SK-N-SH (cell line): ENCODE results near the gene GPRC5C. TPM values are rescaled to one million over a fixed set of nuclear protein-coding genes. Genes with fewer than 3 reads are reported as not detected.

ENCODE experiments used
- CTCF ChIA-PET: fragments of 300-600, 350-600 bp; formaldehyde crosslinking; extraction: SDS; loops from one replicate; lab custom pipeline; 2021; lab: Yijun Ruan, JAX
- POLR2A ChIA-PET: fragments of 350-600 bp; sonication (Branson Sonifier 250); formaldehyde crosslinking; extraction: SDS; loops from one replicate; lab custom pipeline; 2020; ENCODE audit warnings: antibody characterized with exemption, inconsistent platforms; lab: Yijun Ruan, JAX
- DNase-seq: peaks from one replicate; pipeline ENCODE4 v3.0.0; 2012
- H2AFZ ChIP-seq: fragments of 200-600 bp; sonication (generic); 2 replicates; pipeline ENCODE4 v1.8.1; 2016; ENCODE audit warnings: antibody characterized with exemption, mild to moderate bottlenecking, low read depth
- H3F3A ChIP-seq: fragments of 200-600 bp; sonication (generic); replicated peaks from 2 replicates; pipeline ENCODE3; 2016; ENCODE audit warnings: antibody characterized with exemption, mild to moderate bottlenecking; ENCODE audit not compliant: insufficient read depth
- H3K27ac ChIP-seq, 2 experiments: fragments of 200-500 bp in 1 of 2; fragments of 200-600 bp in 1 of 2; sonication (Bioruptor generic) in 1 of 2; sonication (generic), shearing (Covaris generic) in 1 of 2; 2 replicates each; pipeline versions ENCODE4 v1.5.1 to v1.6.1; 2014 to 2016; ENCODE audit warnings: low read depth in 2 of 2, inconsistent platforms in 1 of 2, low read length in 1 of 2, mild to moderate bottlenecking in 1 of 2, mixed read lengths in 1 of 2
- H3K27me3 ChIP-seq: fragments of 200-600 bp; sonication (generic), shearing (Covaris generic); 2 replicates; pipeline ENCODE4 v1.6.1; 2016; ENCODE audit warnings: mixed run types; ENCODE audit not compliant: insufficient read depth
- H3K36me3 ChIP-seq, 2 experiments: fragments of 200-500 bp in 1 of 2; fragments of 200-600 bp in 1 of 2; sonication (Bioruptor generic) in 1 of 2; sonication (generic) in 1 of 2; replicated peaks in 1 of 2; 2 replicates each; pipeline versions ENCODE3 to v1.5.1; 2014 to 2016; ENCODE audit warnings: low read length in 1 of 2, mild to moderate bottlenecking in 1 of 2; ENCODE audit not compliant: insufficient read depth in 2 of 2, control insufficient read depth in 1 of 2
- H3K4me1 ChIP-seq, 2 experiments: fragments of 200-500 bp in 1 of 2; fragments of 200-600 bp in 1 of 2; sonication (Bioruptor generic) in 1 of 2; sonication (generic), shearing (Covaris generic) in 1 of 2; 2 replicates each; pipeline versions ENCODE4 v1.5.1 to v1.6.1; 2014 to 2016; ENCODE audit warnings: low read depth in 1 of 2, low read length in 1 of 2, mixed run types in 1 of 2; ENCODE audit not compliant: insufficient read depth in 2 of 2, control insufficient read depth in 1 of 2
- H3K4me2 ChIP-seq: fragments of 200-600 bp; sonication (generic), shearing (Covaris generic); 2 replicates; pipeline ENCODE4 v1.6.1; 2017; ENCODE audit warnings: mixed run types
- H3K4me3 ChIP-seq, 2 experiments: fragments of 200-500 bp in 1 of 2; fragments of 200-600 bp in 1 of 2; sonication (Bioruptor generic) in 1 of 2; sonication (generic), shearing (Covaris generic) in 1 of 2; 2 replicates each; pipeline versions ENCODE4 v1.5.1 to v1.8.1; 2014 to 2016; ENCODE audit warnings: low read depth in 2 of 2, inconsistent platforms in 1 of 2, low read length in 1 of 2, mild to moderate bottlenecking in 1 of 2, mixed read lengths in 1 of 2, moderate library complexity in 1 of 2
- H3K79me2 ChIP-seq: fragments of 200-600 bp; sonication (generic); 2 replicates; pipeline ENCODE4 v1.8.1; 2017; ENCODE audit warnings: mild to moderate bottlenecking; ENCODE audit not compliant: insufficient read depth
- H3K9ac ChIP-seq: fragments of 200-600 bp; sonication (generic); 2 replicates; pipeline ENCODE4 v1.6.1; 2017; ENCODE audit warnings: mixed run types
- H3K9me2 ChIP-seq: fragments of 200-600 bp; sonication (generic); 2 replicates; pipeline ENCODE4 v1.6.1; 2017; ENCODE audit warnings: mixed run types
- H3K9me3 ChIP-seq: fragments of 200-600 bp; sonication (generic); 2 replicates; pipeline ENCODE4 v1.6.1; 2017; ENCODE audit warnings: mixed run types, mild to moderate bottlenecking, moderate library complexity
- H4K20me1 ChIP-seq: fragments of 200-600 bp; sonication (generic); 2 replicates; pipeline ENCODE4 v1.6.1; 2017; ENCODE audit warnings: mild to moderate bottlenecking, mixed run types; ENCODE audit not compliant: insufficient read depth
- CHD2 ChIP-seq: fragments of 150-350 bp; IDR thresholded peaks from 2 replicates; pipeline ENCODE4 v1.6.1; 2018; ENCODE audit warnings: low read length; ENCODE audit not compliant: partially characterized antibody
- ELF1 ChIP-seq: IDR thresholded peaks from 2 replicates; pipeline ENCODE4 v1.4.0; 2012
- EP300 ChIP-seq, 2 experiments: IDR thresholded peaks; 2 replicates each; pipeline versions ENCODE4 v1.4.0 to v1.6.1; 2012; ENCODE audit warnings: borderline replicate concordance in 1 of 2, low read depth in 1 of 2, low read length in 1 of 2
- EZH2phosphoT487 ChIP-seq: fragments of 200-600 bp; sonication (generic); IDR thresholded peaks from 2 replicates; pipeline ENCODE4 v1.6.1; 2017; ENCODE audit warnings: low read depth, mixed run types, mild to moderate bottlenecking, antibody characterized with exemption, moderate library complexity, borderline replicate concordance
- FOSL2 ChIP-seq: IDR thresholded peaks from 2 replicates; pipeline ENCODE4 v1.4.0; 2012; ENCODE audit warnings: low read depth, mild to moderate bottlenecking, moderate library complexity, borderline replicate concordance
- FOXJ3 ChIP-seq: sonication (generic); formaldehyde crosslinking; IDR thresholded peaks from 2 replicates; pipeline ENCODE4 v1.5.1; 2020; ENCODE audit warnings: mild to moderate bottlenecking, missing genetic modification reagents
- GABPA ChIP-seq: IDR thresholded peaks from 2 replicates; pipeline ENCODE4 v1.4.0; 2012; ENCODE audit warnings: low read depth, mild to moderate bottlenecking
- IRF3 ChIP-seq: fragments of 150-350 bp; IDR thresholded peaks from 2 replicates; pipeline ENCODE4 v1.6.1; 2016; ENCODE audit warnings: mild to moderate bottlenecking, low read depth, low read length
- MEF2A ChIP-seq: IDR thresholded peaks from 2 replicates; pipeline ENCODE4 v1.4.0; 2012; ENCODE audit warnings: low read depth, borderline replicate concordance
- MXI1 ChIP-seq: IDR thresholded peaks from 2 replicates; pipeline ENCODE4 v1.6.1; 2012; ENCODE audit warnings: mild to moderate bottlenecking, low read depth, low read length, improper control_type of control experiment
- NRF1 ChIP-seq: IDR thresholded peaks from 2 replicates; pipeline ENCODE4 v1.6.1; 2012; ENCODE audit warnings: low read depth, mild to moderate bottlenecking, low read length
- RCOR1 ChIP-seq: fragments of 150-350 bp; IDR thresholded peaks from 2 replicates; pipeline ENCODE4 v1.6.1; 2017; ENCODE audit warnings: antibody characterized with exemption, low read length
- RFX5 ChIP-seq: IDR thresholded peaks from 2 replicates; pipeline ENCODE4 v1.6.1; 2012; ENCODE audit warnings: mild to moderate bottlenecking, improper control_type of control experiment, low read length
- RXRA ChIP-seq: IDR thresholded peaks from 2 replicates; pipeline ENCODE4 v1.4.0; 2012; ENCODE audit warnings: low read depth, mild to moderate bottlenecking, borderline replicate concordance
- SIN3A ChIP-seq: IDR thresholded peaks from 2 replicates; pipeline ENCODE4 v1.6.1; 2012; ENCODE audit warnings: low read depth, mild to moderate bottlenecking, low read length, moderate library complexity, borderline replicate concordance
- USF1 ChIP-seq: IDR thresholded peaks from 2 replicates; pipeline ENCODE4 v1.4.0; 2012; ENCODE audit warnings: low read depth, borderline replicate concordance
- YY1 ChIP-seq: IDR thresholded peaks from 2 replicates; pipeline ENCODE4 v1.4.0; 2012; ENCODE audit warnings: low read depth, mild to moderate bottlenecking
- ZBTB33 ChIP-seq: IDR thresholded peaks from 2 replicates; pipeline ENCODE4 v1.4.0; 2012; ENCODE audit warnings: low read depth, borderline replicate concordance
- whole genome bisulfite sequencing: methylation state at CpG from one replicate; pipeline ENCODE4 v1.1.6; 2017; ENCODE audit warnings: low lambda C conversion rate; 5-methylcytosine and 5-hydroxymethylcytosine counted together
- polyA plus RNA-seq, 3 experiments: library from polyadenylated mRNA; depleted of rRNA; stranded (reverse); fragments of >200 nt; gene quantifications; 2 replicates each; pipeline ENCODE4 v1.2.3, GENCODE V29; 2012

Gene GPRC5C
- polyA plus RNA-seq, 1 of the 3 experiments (the other 2 are of a cell fraction) = not detected

- Histone ChIP-seq H3K9me3 (no peaks in the 10 kb centered on the region), H3K9me2 (no peaks in the 10 kb centered on the region), H3K9ac (no peak overlapping the region), H3F3A (no peaks in the 10 kb centered on the region), H3K79me2 (no peaks in the 10 kb centered on the region), H3K27ac (no peak overlapping the region), H2AFZ (no peak overlapping the region), H3K36me3 (no peaks in the 10 kb centered on the region), H3K4me2 (no peak overlapping the region), H3K4me3 (no peak overlapping the region), H3K4me1 (peaks cover 0 to 6% of the 10 kb centered on the region in 2 experiments; a peak in 1 of 4 replicates), H3K27me3 (no peaks in the 10 kb centered on the region), H4K20me1 (no peaks in the 10 kb centered on the region)
- TF ChIP-seq MEF2A (no peak), MXI1 (no peak), USF1 (no peak), IRF3 (no peak), CHD2 (no peak), ELF1 (no peak), EP300 (IDR thresholded peaks at IDR 0.05; ENCODE audit: borderline replicate concordance in 1 of 2, low read depth in 1 of 2, low read length in 1 of 2) (no peak), NRF1 (no peak), RFX5 (no peak), RXRA (no peak), SIN3A (no peak), RCOR1 (no peak), FOSL2 (no peak), FOXJ3 (no peak), EZH2phosphoT487 (no peak), YY1 (no peak), ZBTB33 (no peak), GABPA (no peak)
- ChIA-PET POLR2A (interaction anchor here (0.6 kb wide), 1 partner anchor 97 kb away, joined by 4 read pairs; no protein-coding TSS in a partner anchor), CTCF (interaction anchor here (0.6 to 2.5 kb wide), 8 partner anchors 8 to 90 kb away, joined by 3 to 16 read pairs (median 4); no protein-coding TSS in a partner anchor)
- DNase-seq = peak; percentile 65
- 40% methylated on average over 12 of the region's 12 CpGs for WGBS
Measured at GRCh38 chr17:74403512-74404137, 28.3 kb upstream of the GPRC5C start.
